ENCODE measurements around the gene OR8B12. TPM values are rescaled to one million over a fixed set of nuclear protein-coding genes. Genes with fewer than 3 reads are reported as not detected.

Gene OR8B12
- total and polyA plus RNA-seq, 2 donors (not counting 1 experiment from before 2014, with no cell fraction given), result not detected

GRCh38 chr11:124538019-124538418 is 5.4 kb downstream of the OR8B12 start:
- no peak overlapping the region for H3K4me3 Mint-ChIP-seq
- intact Hi-C loops (cut with micrococcal nuclease), result no loop called here
- DNase-seq (no peak), ATAC-seq (ENCODE audit: low read depth) (no peak)
- TF ChIP-seq CTCF (IDR thresholded peaks at IDR 0.05) (no peak), EZH2 (IDR thresholded peaks at IDR 0.05; ENCODE audit: borderline replicate concordance, insufficient read depth, low read depth, low read length, poor library complexity, severe bottlenecking) (no peak)
- H3K27ac Mint-ChIP-seq, result no peak overlapping the region
- POLR2A ChIA-PET, result no interaction called here
- Histone ChIP-seq H3K27ac (ENCODE audit: low read length in 2 of 2) (no peak overlapping the region), H3K9me3 (ENCODE audit: control extremely low read depth in 1 of 3, control insufficient read depth in 2 of 3, insufficient read depth in 1 of 3, low read length in 2 of 3) (peaks cover 0 to 1% (median 0%) of the 10 kb centered on the region in 3 donors), H3K9ac (ENCODE audit: low read length) (no peak overlapping the region), H4K20me1 (ENCODE audit: control insufficient read depth, insufficient read depth, low read length, poor library complexity, severe bottlenecking) (no peaks in the 10 kb centered on the region), H3K4me3 (ENCODE audit: control extremely low read depth in 1 of 5, extremely low read depth in 1 of 5, insufficient read depth in 1 of 5, low read depth in 2 of 5, low read length in 4 of 5) (no peak overlapping the region), H3K36me3 (replicated peaks in 1 of 2; ENCODE audit: control extremely low read depth in 1 of 2, control insufficient read depth in 1 of 2, extremely low read depth in 1 of 2, insufficient read depth in 2 of 2, low read length in 1 of 2) (no peaks in the 10 kb centered on the region), H2AFZ (ENCODE audit: insufficient read depth, low read depth, low read length, poor library complexity, severe bottlenecking) (no peak overlapping the region), H3K79me2 (ENCODE audit: control insufficient read depth, insufficient read depth, low read length) (no peaks in the 10 kb centered on the region), H3K4me2 (replicated peaks; ENCODE audit: low read depth, low read length, poor library complexity, severe bottlenecking) (no peak overlapping the region), H3K27me3 (replicated peaks in 1 of 4; ENCODE audit: control extremely low read depth in 1 of 4, control insufficient read depth in 3 of 4, insufficient read depth in 4 of 4, low read length in 3 of 4) (peaks cover 0 to 6% (median 2%) of the 10 kb centered on the region in 4 experiments), H3K4me1 (ENCODE audit: control insufficient read depth in 2 of 2, insufficient read depth in 2 of 2, low read length in 2 of 2) (no peaks in the 10 kb centered on the region)
- no peaks in the 10 kb centered on the region for H3K4me1 Mint-ChIP-seq
- no CpG with 5 or more reads among the region's 1 CpG for WGBS (ENCODE audit: insufficient coverage)
- no peaks in the 10 kb centered on the region for H3K9me3 Mint-ChIP-seq (ENCODE audit: insufficient read depth)
- CTCF ChIA-PET, result no interaction called here
- peaks cover 33% of the 10 kb centered on the region for H3K27me3 Mint-ChIP-seq

GRCh38 chr11:124536520-124536919 is 6.9 kb downstream of the OR8B12 start:
- Histone ChIP-seq H3K4me2 (replicated peaks; ENCODE audit: low read depth, low read length, poor library complexity, severe bottlenecking) (no peak overlapping the region), H3K9me3 (ENCODE audit: control extremely low read depth in 1 of 3, control insufficient read depth in 2 of 3, insufficient read depth in 1 of 3, low read length in 2 of 3) (peaks cover 0 to 1% (median 0%) of the 10 kb centered on the region in 3 donors), H3K27ac (ENCODE audit: low read length in 2 of 2) (no peak overlapping the region), H3K4me3 (ENCODE audit: control extremely low read depth in 1 of 5, extremely low read depth in 1 of 5, insufficient read depth in 1 of 5, low read depth in 2 of 5, low read length in 4 of 5) (no peak overlapping the region), H3K27me3 (replicated peaks in 1 of 4; ENCODE audit: control extremely low read depth in 1 of 4, control insufficient read depth in 3 of 4, insufficient read depth in 4 of 4, low read length in 3 of 4) (peaks cover 0 to 9% (median 2%) of the 10 kb centered on the region in 4 experiments), H3K4me1 (ENCODE audit: control insufficient read depth in 2 of 2, insufficient read depth in 2 of 2, low read length in 2 of 2) (no peaks in the 10 kb centered on the region), H4K20me1 (ENCODE audit: control insufficient read depth, insufficient read depth, low read length, poor library complexity, severe bottlenecking) (no peaks in the 10 kb centered on the region), H3K36me3 (replicated peaks in 1 of 2; ENCODE audit: control extremely low read depth in 1 of 2, control insufficient read depth in 1 of 2, extremely low read depth in 1 of 2, insufficient read depth in 2 of 2, low read length in 1 of 2) (no peaks in the 10 kb centered on the region), H3K79me2 (ENCODE audit: control insufficient read depth, insufficient read depth, low read length) (no peaks in the 10 kb centered on the region), H3K9ac (ENCODE audit: low read length) (no peak overlapping the region), H2AFZ (ENCODE audit: insufficient read depth, low read depth, low read length, poor library complexity, severe bottlenecking) (no peak overlapping the region)
- 54% methylated on average over 5 of the region's 6 CpGs for WGBS (ENCODE audit: insufficient coverage)
- ChIA-PET POLR2A (no interaction called here), CTCF (interaction anchor here (0.8 kb wide), 1 partner anchor 467 kb away, joined by 4 read pairs; no protein-coding TSS in a partner anchor)
- intact Hi-C loops (cut with micrococcal nuclease), result no loop called here
- no peak overlapping the region for H3K4me3 Mint-ChIP-seq
- DNase-seq (no peak), ATAC-seq (ENCODE audit: low read depth) (no peak)
- H3K9me3 Mint-ChIP-seq (ENCODE audit: insufficient read depth), result no peaks in the 10 kb centered on the region
- no peak overlapping the region for H3K27ac Mint-ChIP-seq
- peaks cover 33% of the 10 kb centered on the region for H3K27me3 Mint-ChIP-seq
- no peaks in the 10 kb centered on the region for H3K4me1 Mint-ChIP-seq
- no peak for TF ChIP-seq EZH2 (IDR thresholded peaks at IDR 0.05; ENCODE audit: borderline replicate concordance, insufficient read depth, low read depth, low read length, poor library complexity, severe bottlenecking)
- no peak for TF ChIP-seq CTCF (IDR thresholded peaks at IDR 0.05)
